Uterus (tissue), 4 donors: ENCODE results near the gene ALPI. TPM values are rescaled to one million over a fixed set of nuclear protein-coding genes. Genes with fewer than 3 reads are reported as not detected.

Experiments
- DNase-seq, 2 donors: peaks; one replicate each; pipeline ENCODE4 v3.0.0-alpha.2; 2019 to 2020
- H3K27ac ChIP-seq, 2 donors: fragments of 200-600 bp; sonication (generic); 1 replicate in 1 of 2; 2 replicates in 1 of 2; pipeline ENCODE4 v1.5.1; 2016 to 2018
- H3K27me3 ChIP-seq, 2 donors: fragments of 200-600 bp; sonication (generic); one replicate each; pipeline ENCODE4 v1.5.1; 2018 to 2019; ENCODE audit warnings: control low read depth in 1 of 2
- H3K36me3 ChIP-seq, 2 donors: fragments of 200-600 bp; sonication (generic); one replicate each; pipeline ENCODE4 v1.5.1; 2019; ENCODE audit warnings: control low read depth in 1 of 2
- H3K4me1 ChIP-seq, 2 donors: fragments of 200-600 bp; sonication (generic); one replicate each; pipeline ENCODE4 v1.5.1; 2018 to 2019; ENCODE audit warnings: control low read depth in 1 of 2
- H3K4me3 ChIP-seq, 2 donors: fragments of 200-600 bp; sonication (generic); 1 replicate in 1 of 2; 2 replicates in 1 of 2; pipeline ENCODE4 v1.5.1; 2018 to 2019; ENCODE audit warnings: mild to moderate bottlenecking in 1 of 2
- H3K9me3 ChIP-seq, 2 donors: fragments of 200-600 bp; sonication (generic); one replicate each; pipeline ENCODE4 v1.5.1; 2019; ENCODE audit warnings: control low read depth in 1 of 2
- POLR2A ChIP-seq, 2 donors: fragments of 450-650 bp; IDR thresholded peaks; one replicate each; pipeline ENCODE4 v1.6.1; 2016; ENCODE audit warnings: antibody characterized with exemption in 2 of 2, mild to moderate bottlenecking in 1 of 2, moderate library complexity in 1 of 2
- intact Hi-C: fragments of 100-400 bp; cut with DNase I; formaldehyde crosslinking; loops from one replicate; pipeline ENCODE4 v1.15.1; 2023; ENCODE audit warnings: low total_unique reads
- total RNA-seq, 4 donors: library from RNA; depleted of rRNA in 3 of 4; stranded (reverse); fragments of >200 nt in 3 of 4; gene quantifications; one replicate each; pipeline versions ENCODE4 v1.1.0 to v1.2.4, GENCODE V29; 2014 to 2023
- TF ChIP-seq, protein P1 (sequence below), 4 experiments: fragments of 200-600 bp in 2 of 4; fragments of 450-650 bp in 2 of 4; sonication (generic) in 2 of 4; IDR thresholded peaks; one replicate each; pipeline ENCODE4 v1.5.1; 2016 to 2019; ENCODE audit warnings: antibody characterized with exemption in 4 of 4, mild to moderate bottlenecking in 2 of 4, moderate library complexity in 1 of 4
- donor health status: DM: yes; HTN: yes; CAD: no.

Gene ALPI
- total RNA-seq, 4 donors from 2014 or later: not detected

GRCh38 chr2:232477751-232478510, 22.0 kb downstream of the ALPI start:
- Histone ChIP-seq H3K9me3 (no peaks in the 10 kb centered on the region), H3K27me3 (no peaks in the 10 kb centered on the region), H3K27ac (no peak overlapping the region), H3K4me3 (no peak overlapping the region), H3K36me3 (no peaks in the 10 kb centered on the region), H3K4me1 (no peaks in the 10 kb centered on the region)
- no peak for DNase-seq
- no peak for TF ChIP-seq POLR2A (IDR thresholded peaks at IDR 0.05)
- TF ChIP-seq, protein P1, sequence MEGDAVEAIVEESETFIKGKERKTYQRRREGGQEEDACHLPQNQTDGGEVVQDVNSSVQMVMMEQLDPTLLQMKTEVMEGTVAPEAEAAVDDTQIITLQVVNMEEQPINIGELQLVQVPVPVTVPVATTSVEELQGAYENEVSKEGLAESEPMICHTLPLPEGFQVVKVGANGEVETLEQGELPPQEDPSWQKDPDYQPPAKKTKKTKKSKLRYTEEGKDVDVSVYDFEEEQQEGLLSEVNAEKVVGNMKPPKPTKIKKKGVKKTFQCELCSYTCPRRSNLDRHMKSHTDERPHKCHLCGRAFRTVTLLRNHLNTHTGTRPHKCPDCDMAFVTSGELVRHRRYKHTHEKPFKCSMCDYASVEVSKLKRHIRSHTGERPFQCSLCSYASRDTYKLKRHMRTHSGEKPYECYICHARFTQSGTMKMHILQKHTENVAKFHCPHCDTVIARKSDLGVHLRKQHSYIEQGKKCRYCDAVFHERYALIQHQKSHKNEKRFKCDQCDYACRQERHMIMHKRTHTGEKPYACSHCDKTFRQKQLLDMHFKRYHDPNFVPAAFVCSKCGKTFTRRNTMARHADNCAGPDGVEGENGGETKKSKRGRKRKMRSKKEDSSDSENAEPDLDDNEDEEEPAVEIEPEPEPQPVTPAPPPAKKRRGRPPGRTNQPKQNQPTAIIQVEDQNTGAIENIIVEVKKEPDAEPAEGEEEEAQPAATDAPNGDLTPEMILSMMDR (IDR thresholded peaks at IDR 0.05): no peak
- intact Hi-C loops: no loop called here

DNA sequence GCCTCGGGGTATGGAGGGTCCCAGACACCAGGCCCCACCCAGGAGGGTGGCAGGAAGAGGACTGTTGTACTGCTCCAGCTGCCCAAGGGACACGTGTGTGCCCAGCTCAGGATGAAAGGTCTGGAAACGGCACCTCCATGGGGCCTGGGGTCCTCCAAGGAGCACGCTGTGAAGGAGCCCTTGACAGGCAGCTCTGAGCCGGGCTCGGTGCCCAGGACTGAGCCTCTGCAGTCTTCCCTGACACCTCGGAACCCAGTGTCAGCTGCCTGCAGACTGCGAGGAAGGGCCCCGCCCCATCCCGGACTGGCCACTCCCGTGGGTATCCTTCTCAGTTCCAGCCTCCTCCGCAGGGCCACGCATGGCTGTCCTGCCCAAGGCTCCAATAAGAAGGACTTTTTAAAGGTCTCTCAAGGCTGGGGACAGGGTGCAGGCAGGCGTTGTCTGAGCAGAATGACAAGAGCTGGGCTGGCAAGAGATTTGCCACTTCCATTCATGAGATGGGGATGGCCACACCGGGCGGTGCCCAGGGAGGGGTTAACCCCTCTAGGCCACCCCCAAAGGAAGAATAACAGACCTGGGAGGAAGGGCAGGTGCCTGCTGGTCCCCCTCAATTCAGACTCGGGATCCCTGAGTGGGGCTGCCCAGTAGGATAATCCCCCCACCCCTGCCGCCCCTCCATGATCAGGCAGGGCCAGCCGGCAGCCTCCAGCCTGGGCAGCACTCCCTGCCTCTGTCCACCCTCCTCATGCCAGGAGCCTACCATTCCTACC, 22.8 kb downstream of the ALPI start:
- Histone ChIP-seq H3K36me3 (no peaks in the 10 kb centered on the region), H3K4me3 (no peak overlapping the region), H3K4me1 (no peaks in the 10 kb centered on the region), H3K27me3 (no peaks in the 10 kb centered on the region), H3K9me3 (no peaks in the 10 kb centered on the region), H3K27ac (no peak overlapping the region)
- intact Hi-C loops: no loop called here
- no peak for DNase-seq
- no peak for TF ChIP-seq POLR2A (IDR thresholded peaks at IDR 0.05)
- TF ChIP-seq, protein P1 (IDR thresholded peaks at IDR 0.05): no peak

- no peak overlapping the region for H3K4me3 ChIP-seq
- no peak for TF ChIP-seq POLR2A (IDR thresholded peaks at IDR 0.05)
- TF ChIP-seq, protein P1 (IDR thresholded peaks at IDR 0.05): no peak
- no peaks in the 10 kb centered on the region for H3K9me3 ChIP-seq
- H3K36me3 ChIP-seq: no peaks in the 10 kb centered on the region
- intact Hi-C loops: no loop called here
- DNase-seq: no peak
- H3K27ac ChIP-seq: no peak overlapping the region
- no peaks in the 10 kb centered on the region for H3K27me3 ChIP-seq
- H3K4me1 ChIP-seq: no peaks in the 10 kb centered on the region
These were observed 23.6 kb downstream of the ALPI start for GRCh38 chr2:232479341-232480200.

- Histone ChIP-seq H3K27ac (no peak overlapping the region), H3K9me3 (no peaks in the 10 kb centered on the region), H3K36me3 (no peaks in the 10 kb centered on the region), H3K4me3 (no peak overlapping the region), H3K27me3 (peaks cover 0 to 8% of the 10 kb centered on the region in 2 donors), H3K4me1 (peaks cover 0 to under 1% of the 10 kb centered on the region in 2 donors)
- intact Hi-C loops: no loop called here
- no peak for DNase-seq
- no peak for TF ChIP-seq POLR2A (IDR thresholded peaks at IDR 0.05)
- TF ChIP-seq, protein P1 (IDR thresholded peaks at IDR 0.05): no peak
These were observed 24.5 kb downstream of the ALPI start for GRCh38 chr2:232480201-232481190.
